ENCODE data around the gene RNF14.

RNF14 gene

DNA sequence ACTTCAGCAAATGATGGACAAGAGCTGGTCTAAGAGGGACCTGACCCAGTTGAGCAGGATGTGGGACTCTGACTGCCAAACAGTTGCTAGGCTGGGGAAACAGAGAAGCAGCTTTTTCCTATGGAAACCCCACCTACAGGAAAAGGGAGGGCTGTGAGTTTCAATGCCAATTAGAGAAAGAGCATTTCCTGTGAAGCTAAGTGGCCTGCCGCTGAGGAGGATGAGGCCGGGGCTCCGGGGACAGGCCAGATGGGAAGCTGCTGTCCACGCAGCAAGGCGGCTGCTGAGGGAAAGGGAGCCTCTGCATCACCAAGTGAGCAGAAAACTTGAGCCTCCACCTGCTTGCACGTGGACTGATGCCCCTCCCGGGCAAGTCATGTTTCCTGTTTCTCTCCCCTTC lies 10.8 kb upstream of the RNF14 start, which contains the start of gene PCDH12:
TSS of gene PCDH12 (minus strand) at position 90 of the 400 bp plus-strand sequence. CDS start 351 bp downstream, outside the sequence.
- in situ Hi-C loops (cut with HindIII; ENCODE audit: low pct_ligation_motif_present, low sequenced_read_pairs) = no loop called here
- TF ChIP-seq, protein P1, sequence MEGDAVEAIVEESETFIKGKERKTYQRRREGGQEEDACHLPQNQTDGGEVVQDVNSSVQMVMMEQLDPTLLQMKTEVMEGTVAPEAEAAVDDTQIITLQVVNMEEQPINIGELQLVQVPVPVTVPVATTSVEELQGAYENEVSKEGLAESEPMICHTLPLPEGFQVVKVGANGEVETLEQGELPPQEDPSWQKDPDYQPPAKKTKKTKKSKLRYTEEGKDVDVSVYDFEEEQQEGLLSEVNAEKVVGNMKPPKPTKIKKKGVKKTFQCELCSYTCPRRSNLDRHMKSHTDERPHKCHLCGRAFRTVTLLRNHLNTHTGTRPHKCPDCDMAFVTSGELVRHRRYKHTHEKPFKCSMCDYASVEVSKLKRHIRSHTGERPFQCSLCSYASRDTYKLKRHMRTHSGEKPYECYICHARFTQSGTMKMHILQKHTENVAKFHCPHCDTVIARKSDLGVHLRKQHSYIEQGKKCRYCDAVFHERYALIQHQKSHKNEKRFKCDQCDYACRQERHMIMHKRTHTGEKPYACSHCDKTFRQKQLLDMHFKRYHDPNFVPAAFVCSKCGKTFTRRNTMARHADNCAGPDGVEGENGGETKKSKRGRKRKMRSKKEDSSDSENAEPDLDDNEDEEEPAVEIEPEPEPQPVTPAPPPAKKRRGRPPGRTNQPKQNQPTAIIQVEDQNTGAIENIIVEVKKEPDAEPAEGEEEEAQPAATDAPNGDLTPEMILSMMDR (IDR thresholded peaks at IDR 0.05; ENCODE audit: low read depth, low read length, missing control alignments) = no peak
- Histone ChIP-seq H3K27ac (no peak within 1 kb of the TSS), H3K27me3 (replicated peaks) (no peaks in the 10 kb centered on the region), H3K36me3 (replicated peaks) (no peaks in the 10 kb centered on the region), H3K4me3 (ENCODE audit: low read depth, low read length) (no peak within 1 kb of the TSS)
- no peak for DNase-seq

DNA sequence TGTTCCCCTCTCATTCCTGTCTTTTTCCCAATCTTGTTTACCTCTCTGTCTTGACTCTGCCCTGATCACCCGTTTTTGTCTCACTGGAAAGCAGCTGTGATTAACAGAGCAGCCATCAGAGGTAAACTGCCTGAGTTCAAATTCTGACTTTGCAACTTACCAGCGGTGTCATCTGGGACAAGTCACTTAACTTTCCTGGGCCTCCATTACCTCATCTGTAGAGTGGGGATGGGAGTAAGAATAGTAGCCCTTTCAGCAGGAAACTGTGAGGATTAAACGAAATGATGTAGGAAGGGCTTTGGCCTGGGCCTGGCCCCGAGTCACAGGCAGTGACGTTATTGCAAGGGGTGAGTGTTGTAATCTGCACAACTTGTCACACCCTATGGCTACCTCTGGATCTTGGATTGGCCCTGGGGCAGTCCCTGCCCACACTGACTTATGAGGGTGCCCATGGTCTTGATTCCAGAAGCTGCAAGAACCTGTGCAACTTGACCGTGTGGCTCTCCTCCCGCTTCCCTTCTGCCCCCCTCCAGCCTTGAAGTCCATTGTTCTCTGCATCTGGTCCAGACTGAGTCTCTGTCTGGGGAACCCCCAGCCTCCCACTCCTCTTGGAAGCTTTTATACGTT lies 10.2 kb upstream of the RNF14 start:
- TF ChIP-seq, protein P1 (IDR thresholded peaks at IDR 0.05; ENCODE audit: low read depth, low read length, missing control alignments) = no peak
- Histone ChIP-seq H3K36me3 (replicated peaks) (no peaks in the 10 kb centered on the region), H3K4me3 (ENCODE audit: low read depth, low read length) (no peak overlapping the region), H3K27me3 (replicated peaks) (no peaks in the 10 kb centered on the region), H3K27ac (no peak overlapping the region)
- in situ Hi-C loops (cut with HindIII; ENCODE audit: low pct_ligation_motif_present, low sequenced_read_pairs) = no loop called here
- DNase-seq = no peak

DNA sequence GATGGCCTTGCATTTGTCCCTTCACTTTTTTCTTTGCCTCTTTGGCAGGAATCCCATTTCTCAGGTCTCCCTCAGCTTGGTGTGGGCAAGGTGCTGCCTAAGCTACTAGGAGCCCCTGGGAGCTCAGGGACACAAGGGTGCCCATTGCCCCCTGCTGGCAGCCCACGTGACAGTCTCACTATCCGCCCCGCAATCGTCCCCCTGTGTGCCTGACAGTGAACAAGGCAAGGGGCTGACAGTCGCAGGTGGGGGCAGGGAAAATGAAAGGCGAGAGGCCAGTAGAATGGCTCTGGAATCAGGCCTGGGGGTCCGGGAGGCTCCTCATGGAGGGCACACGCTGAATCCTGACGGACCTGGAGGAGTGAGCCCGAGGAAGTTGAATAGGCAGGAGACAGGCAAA lies 8.9 kb upstream of the RNF14 start:
- no peaks in the 10 kb centered on the region for H3K27me3 ChIP-seq (replicated peaks)
- H3K4me3 ChIP-seq (ENCODE audit: low read depth, low read length) = no peak overlapping the region
- in situ Hi-C loops (cut with HindIII; ENCODE audit: low pct_ligation_motif_present, low sequenced_read_pairs) = no loop called here
- no peaks in the 10 kb centered on the region for H3K36me3 ChIP-seq (replicated peaks)
- no peak overlapping the region for H3K27ac ChIP-seq
- no peak for DNase-seq
- TF ChIP-seq, protein P1 (IDR thresholded peaks at IDR 0.05; ENCODE audit: low read depth, low read length, missing control alignments) = peak; percentile 57

DNA sequence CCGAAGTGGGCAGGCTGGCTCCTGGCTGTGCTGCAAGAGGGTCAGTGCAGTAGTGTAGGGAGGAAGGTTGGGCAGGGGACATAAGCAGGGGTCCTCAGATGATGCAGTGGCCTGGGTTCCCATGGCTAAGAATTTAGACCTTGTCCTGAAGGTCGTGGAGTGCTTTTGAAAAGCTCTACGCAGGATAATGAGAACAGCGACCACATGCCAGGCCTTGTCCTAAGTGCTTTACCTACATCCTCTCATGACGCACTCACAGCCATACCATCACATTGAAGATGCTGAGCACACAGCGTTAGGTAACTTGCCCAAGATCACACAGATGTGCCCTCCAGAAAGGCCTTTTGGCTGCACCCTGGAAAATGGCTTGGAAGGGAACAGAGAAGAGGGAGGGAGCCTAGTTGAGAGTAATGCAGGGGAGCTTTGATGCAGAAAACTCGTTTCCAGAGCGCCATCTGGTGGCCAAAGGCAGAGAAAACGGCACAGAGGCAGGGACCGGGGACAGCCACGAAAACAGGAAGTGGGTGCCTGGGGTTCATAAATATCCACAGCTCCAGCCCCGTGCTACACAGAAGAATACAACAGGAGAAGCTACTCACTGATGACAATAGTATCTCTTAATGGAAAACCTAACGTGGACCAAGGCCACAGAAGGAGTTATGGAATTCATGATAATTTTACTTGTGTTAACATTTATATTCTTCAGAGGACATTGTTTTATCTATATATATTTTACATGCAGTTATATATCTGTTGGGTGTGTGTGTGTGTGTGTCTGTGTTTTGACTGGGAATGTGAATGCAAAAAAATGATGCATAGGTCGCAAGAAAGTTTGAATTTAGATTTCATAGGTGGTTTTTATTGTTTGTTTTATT lies 8.2 kb upstream of the RNF14 start:
- TF ChIP-seq, protein P1 (IDR thresholded peaks at IDR 0.05; ENCODE audit: low read depth, low read length, missing control alignments) = peak; percentile 92
- in situ Hi-C loops (cut with HindIII; ENCODE audit: low pct_ligation_motif_present, low sequenced_read_pairs) = no loop called here
- peak; percentile 79 for DNase-seq
- Histone ChIP-seq H3K4me3 (ENCODE audit: low read depth, low read length) (no peak overlapping the region), H3K27me3 (replicated peaks) (no peaks in the 10 kb centered on the region), H3K27ac (no peak overlapping the region), H3K36me3 (replicated peaks) (no peaks in the 10 kb centered on the region)

DNA sequence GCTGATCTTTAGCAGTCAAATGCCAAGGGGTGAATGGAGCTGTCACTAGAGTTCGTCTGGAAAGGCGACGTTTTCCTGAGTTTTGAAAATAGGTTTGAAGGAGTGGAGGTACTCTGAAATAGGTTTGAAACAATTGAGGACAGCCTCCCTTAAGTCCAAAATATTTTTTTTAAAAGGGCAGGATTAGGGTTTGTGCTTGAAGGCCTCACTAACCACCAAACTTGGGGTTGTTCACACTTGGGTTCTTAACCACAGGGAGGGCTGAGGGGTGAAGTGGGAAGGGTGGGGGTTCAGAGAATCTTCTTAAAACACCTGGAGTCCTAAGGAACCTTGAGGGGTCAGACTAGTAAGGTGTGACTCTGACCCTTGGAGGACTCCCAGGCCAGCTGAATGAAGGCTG lies 7.4 kb upstream of the RNF14 start:
- in situ Hi-C loops (cut with HindIII; ENCODE audit: low pct_ligation_motif_present, low sequenced_read_pairs) = no loop called here
- TF ChIP-seq, protein P1 (IDR thresholded peaks at IDR 0.05; ENCODE audit: low read depth, low read length, missing control alignments) = no peak
- Histone ChIP-seq H3K36me3 (replicated peaks) (no peaks in the 10 kb centered on the region), H3K27ac (no peak overlapping the region), H3K4me3 (ENCODE audit: low read depth, low read length) (no peak overlapping the region), H3K27me3 (replicated peaks) (no peaks in the 10 kb centered on the region)
- no peak for DNase-seq
